Globus pallidus (tissue), 1 donor: ENCODE results near the gene OR7G1.
A peak's percentile ranks its signal among the peaks of the same experiment; 100 is the strongest.
"Not testable (repeated sequence)": the region's sequence is repeated elsewhere in the genome, so short reads cannot be mapped to it uniquely, and the experiment has no call there.

Experiments
- DNase-seq: peaks from one replicate; pipeline ENCODE4 v3.0.0-alpha.2; 2015; ENCODE audit warnings: low spot score

The OR7G1 gene

GRCh38 chr19:9076901-9077300 is 38.7 kb downstream of the OR7G1 start:
- no peak for DNase-seq

DNA sequence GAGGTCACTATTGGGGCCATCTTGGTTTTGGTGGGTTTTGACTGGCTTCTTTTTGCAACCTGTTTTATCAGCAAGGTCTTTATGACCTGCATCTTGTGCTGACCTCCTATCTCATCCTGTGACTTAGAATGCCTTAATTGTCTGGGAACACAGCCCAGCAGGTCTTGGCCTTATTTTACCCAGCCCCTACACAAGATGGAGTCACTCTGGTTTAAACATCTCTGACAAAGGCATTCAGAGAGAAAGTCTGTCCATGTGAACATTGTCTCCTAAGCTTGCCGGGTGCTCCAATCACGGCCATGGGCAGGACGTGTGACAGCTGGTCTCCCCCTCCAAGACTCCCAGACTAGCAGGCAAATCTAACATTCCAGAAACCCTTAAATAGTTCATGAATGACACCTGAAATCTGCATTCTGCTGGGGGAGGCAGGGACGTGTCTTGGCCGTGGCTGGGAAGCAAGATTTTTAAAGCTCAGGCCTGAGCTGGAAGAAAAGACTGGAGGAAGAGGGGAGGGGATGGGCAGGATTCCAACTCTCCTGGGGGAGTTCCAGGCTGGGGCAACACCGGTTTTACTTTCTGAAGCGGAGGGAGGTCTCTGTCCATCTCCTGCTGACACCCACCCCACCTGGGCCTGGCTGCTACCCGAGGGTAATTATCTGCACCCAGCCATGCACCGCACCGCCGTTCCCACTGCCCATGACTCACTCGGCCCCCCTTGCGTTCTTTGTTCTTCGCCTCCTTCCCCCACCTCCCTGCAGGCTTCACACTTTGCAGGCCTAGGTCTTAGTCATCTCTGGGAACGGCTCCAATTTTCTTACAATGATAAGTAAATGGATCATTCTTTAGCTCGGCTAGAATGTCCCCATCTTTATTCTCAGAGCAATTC is 40.3 kb downstream of the OR7G1 start:
- DNase-seq = peak; percentile 41

- no peak for DNase-seq
Measured at GRCh38 chr19:9073806-9074205, 41.8 kb downstream of the OR7G1 start.

- DNase-seq = not testable (repeated sequence)
Measured at GRCh38 chr19:9071720-9072119, 43.8 kb downstream of the OR7G1 start.

DNA sequence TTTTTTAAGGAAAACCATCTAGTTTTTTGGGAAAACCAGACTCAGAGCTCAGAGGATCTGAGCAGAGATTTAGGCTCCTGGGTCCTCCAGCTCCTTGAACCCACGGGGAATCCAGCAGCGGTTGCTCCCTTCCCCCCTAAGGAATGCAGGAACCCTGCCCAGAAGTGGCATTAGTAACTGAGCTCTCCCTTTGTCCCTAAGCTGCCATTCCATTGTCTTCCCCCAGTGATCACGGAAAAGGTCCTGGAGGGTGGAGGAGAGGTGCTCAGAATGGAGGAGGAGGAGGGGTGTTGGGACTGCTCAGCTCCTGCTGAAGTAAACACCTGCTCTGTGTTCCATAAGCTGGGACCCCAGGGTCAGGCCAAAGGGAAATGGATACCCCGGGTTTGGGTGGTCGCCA is 45.5 kb downstream of the OR7G1 start:
- no peak for DNase-seq

- no peak for DNase-seq
Measured at GRCh38 chr19:9065457-9066014, 50.0 kb downstream of the OR7G1 start.
